ENCODE data around the gene SFMBT2.

The SFMBT2 gene

GRCh38 chr10:7425691-7426090 is 14.9 kb upstream of the SFMBT2 start:
- DNase-seq (ENCODE audit: low read depth) = no peak

GRCh38 chr10:7424919-7425318 is 14.1 kb upstream of the SFMBT2 start:
- no peak for DNase-seq (ENCODE audit: low read depth)

- no peak for DNase-seq (ENCODE audit: low read depth)
Measured at GRCh38 chr10:7424315-7424714, 13.5 kb upstream of the SFMBT2 start.

- DNase-seq (ENCODE audit: low read depth) = no peak
Measured at GRCh38 chr10:7423521-7423920, 12.7 kb upstream of the SFMBT2 start.

GRCh38 chr10:7421526-7421925 is 10.7 kb upstream of the SFMBT2 start:
- DNase-seq (ENCODE audit: low read depth) = no peak

- no peak for DNase-seq (ENCODE audit: low read depth)
Measured at GRCh38 chr10:7419998-7420397, 9.2 kb upstream of the SFMBT2 start.

- DNase-seq (ENCODE audit: low read depth) = no peak
Measured at GRCh38 chr10:7417807-7418206, 7.0 kb upstream of the SFMBT2 start.

- DNase-seq (ENCODE audit: low read depth) = peak; percentile 63
Measured at GRCh38 chr10:7417103-7417623, 6.3 kb upstream of the SFMBT2 start.

GRCh38 chr10:7414766-7415165 is 3.9 kb upstream of the SFMBT2 start:
- DNase-seq (ENCODE audit: low read depth) = no peak

- DNase-seq (ENCODE audit: low read depth) = no peak
Measured at GRCh38 chr10:7412928-7413282, 2.1 kb upstream of the SFMBT2 start.

GRCh38 chr10:7412237-7412927 is 1.5 kb upstream of the SFMBT2 start:
- no peak for DNase-seq (ENCODE audit: low read depth)

- DNase-seq (ENCODE audit: low read depth) = no peak
Measured at GRCh38 chr10:7411671-7412128, 866 bp upstream of the SFMBT2 start.

- no peak for DNase-seq (ENCODE audit: low read depth)
Measured at GRCh38 chr10:7410301-7410861, 453 bp downstream of the SFMBT2 start.

GRCh38 chr10:7409732-7410168 is 1.1 kb downstream of the SFMBT2 start:
- DNase-seq (ENCODE audit: low read depth) = no peak

- no peak for DNase-seq (ENCODE audit: low read depth)
Measured at GRCh38 chr10:7409045-7409731, 1.6 kb downstream of the SFMBT2 start.

- DNase-seq (ENCODE audit: low read depth) = no peak
Measured at GRCh38 chr10:7408291-7409044, 2.4 kb downstream of the SFMBT2 start.

GRCh38 chr10:7407368-7408290 is 3.2 kb downstream of the SFMBT2 start:
- DNase-seq (ENCODE audit: low read depth) = no peak

GRCh38 chr10:7406712-7407333 is 4.0 kb downstream of the SFMBT2 start:
- no peak for DNase-seq (ENCODE audit: low read depth)

GRCh38 chr10:7405637-7406036 is 5.2 kb downstream of the SFMBT2 start:
- no peak for DNase-seq (ENCODE audit: low read depth)

- DNase-seq (ENCODE audit: low read depth) = no peak
Measured at GRCh38 chr10:7403620-7404019, 7.2 kb downstream of the SFMBT2 start.

GRCh38 chr10:7401782-7402181 is 9.1 kb downstream of the SFMBT2 start:
- no peak for DNase-seq (ENCODE audit: low read depth)
